Ectodermal cell (in vitro differentiated cells): ENCODE results near the gene HS3ST2.

ENCODE experiments used
- H3K27ac ChIP-seq: 2 replicates; pipeline ENCODE4 v1.7.0; 2013; ENCODE audit warnings: mild to moderate bottlenecking, low read depth, low read length; ENCODE audit not compliant: insufficient read depth, poor library complexity, severe bottlenecking
- H3K27me3 ChIP-seq: 2 replicates; pipeline ENCODE4 v1.7.0; 2013; ENCODE audit warnings: mild to moderate bottlenecking, low read length; ENCODE audit not compliant: insufficient read depth, control insufficient read depth, poor library complexity, severe bottlenecking
- H3K36me3 ChIP-seq: one replicate; pipeline ENCODE4 v1.7.0; 2013; ENCODE audit warnings: low read length; ENCODE audit not compliant: control insufficient read depth, insufficient read depth
- H3K4me1 ChIP-seq: one replicate; pipeline ENCODE4 v1.7.0; 2013; ENCODE audit warnings: low read length; ENCODE audit not compliant: control insufficient read depth, insufficient read depth
- H3K4me3 ChIP-seq: 2 replicates; pipeline ENCODE4 v1.7.0; 2013; ENCODE audit warnings: low read depth, low read length, control low read depth; ENCODE audit not compliant: insufficient read depth
- H3K9me3 ChIP-seq: 2 replicates; pipeline ENCODE4 v1.7.0; 2013; ENCODE audit warnings: mild to moderate bottlenecking, low read length, moderate library complexity; ENCODE audit not compliant: control insufficient read depth
- WGBS, 2 experiments: methylation state at CpG; one replicate each; pipeline ENCODE4 v1.1.7; 2013; ENCODE audit warnings: missing lambda C conversion rate in 2 of 2; 5-methylcytosine and 5-hydroxymethylcytosine counted together

HS3ST2 gene

GRCh38 chr16:22847100-22847499, 33.1 kb downstream of the HS3ST2 start:
- H3K4me1 ChIP-seq: no peaks in the 10 kb centered on the region
- WGBS, 2 experiments: 82 to 90% methylated on average over 3 of the region's 3 CpGs

GRCh38 chr16:22847690-22848089, 33.7 kb downstream of the HS3ST2 start:
- no peaks in the 10 kb centered on the region for H3K9me3 ChIP-seq
- H3K27me3 ChIP-seq: no peaks in the 10 kb centered on the region
- H3K27ac ChIP-seq: no peak overlapping the region
- no peaks in the 10 kb centered on the region for H3K4me1 ChIP-seq
- no peak overlapping the region for H3K4me3 ChIP-seq
- H3K36me3 ChIP-seq: no peaks in the 10 kb centered on the region
- WGBS, 2 experiments: 95 to 97% methylated on average over 2 of the region's 2 CpGs

More at GRCh38 chr16:22847100-22847499, 33.1 kb downstream of the HS3ST2 start:
- Histone ChIP-seq H3K27me3 (no peaks in the 10 kb centered on the region), H3K4me3 (no peak overlapping the region), H3K36me3 (no peaks in the 10 kb centered on the region), H3K9me3 (no peaks in the 10 kb centered on the region), H3K27ac (no peak overlapping the region)

DNA sequence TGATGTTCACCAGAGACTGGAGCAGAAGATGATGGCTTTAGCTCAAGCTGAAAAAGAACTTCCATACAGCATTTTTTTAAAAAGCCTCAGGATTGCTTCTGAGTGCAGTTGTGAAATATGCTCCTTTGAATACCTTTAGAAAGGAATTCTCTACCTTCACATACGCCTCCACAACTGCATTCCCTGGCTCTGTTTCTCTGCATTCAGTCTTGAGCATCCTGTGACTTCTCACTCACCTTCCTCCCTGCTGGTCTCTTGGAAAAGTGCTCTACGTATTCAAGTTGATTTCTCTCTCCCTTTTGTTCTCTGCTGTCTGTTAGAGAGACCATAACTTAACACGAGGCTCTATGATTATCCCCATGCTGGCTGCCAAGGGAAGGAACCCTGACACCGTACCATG, 34.5 kb downstream of the HS3ST2 start:
- Histone ChIP-seq H3K9me3 (no peaks in the 10 kb centered on the region), H3K4me1 (no peaks in the 10 kb centered on the region), H3K27ac (no peak overlapping the region), H3K27me3 (no peaks in the 10 kb centered on the region), H3K36me3 (no peaks in the 10 kb centered on the region), H3K4me3 (no peak overlapping the region)
- 59 to 65% methylated on average over 4 of the region's 4 CpGs for WGBS, 2 experiments

DNA sequence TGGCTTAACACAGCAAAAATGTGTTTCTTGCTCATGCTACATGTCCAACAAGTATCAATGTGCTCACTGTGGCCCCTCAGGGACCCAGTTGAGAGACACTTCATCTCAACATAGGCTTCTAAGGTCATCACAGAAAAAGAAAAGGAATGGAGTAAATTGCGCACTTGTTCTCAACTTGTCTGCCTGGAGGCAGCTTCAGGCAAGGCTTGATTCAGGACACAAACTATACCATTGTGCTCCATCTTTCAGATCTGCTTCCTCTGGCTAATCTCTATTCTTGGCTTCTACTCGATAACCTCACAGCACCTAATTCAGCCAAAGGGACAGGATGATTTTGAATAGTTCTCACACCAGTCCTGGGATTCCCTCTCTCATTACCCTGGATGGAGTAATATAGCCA, 35.6 kb downstream of the HS3ST2 start:
- no peaks in the 10 kb centered on the region for H3K27me3 ChIP-seq
- no peaks in the 10 kb centered on the region for H3K36me3 ChIP-seq
- H3K4me3 ChIP-seq: no peak overlapping the region
- WGBS, 2 experiments: 86 to 97% methylated on average over 2 of the region's 2 CpGs
- no peak overlapping the region for H3K27ac ChIP-seq
- no peaks in the 10 kb centered on the region for H3K9me3 ChIP-seq
- H3K4me1 ChIP-seq: no peaks in the 10 kb centered on the region

- Histone ChIP-seq H3K36me3 (no peaks in the 10 kb centered on the region), H3K4me3 (no peak overlapping the region), H3K27me3 (no peaks in the 10 kb centered on the region), H3K9me3 (no peaks in the 10 kb centered on the region), H3K4me1 (no peaks in the 10 kb centered on the region), H3K27ac (no peak overlapping the region)
- 83 to 91% methylated on average over 2 of the region's 2 CpGs for WGBS, 2 experiments
These were observed 41.3 kb downstream of the HS3ST2 start for GRCh38 chr16:22855231-22855630.

GRCh38 chr16:22857296-22858025, 43.5 kb downstream of the HS3ST2 start:
- WGBS, 2 experiments: 93 to 95% methylated on average over 9 to 12 of the region's 12 CpGs
- H3K36me3 ChIP-seq: no peaks in the 10 kb centered on the region
- no peaks in the 10 kb centered on the region for H3K9me3 ChIP-seq
- no peak overlapping the region for H3K27ac ChIP-seq
- H3K27me3 ChIP-seq: no peaks in the 10 kb centered on the region
- H3K4me1 ChIP-seq: no peaks in the 10 kb centered on the region
- H3K4me3 ChIP-seq: no peak overlapping the region

GRCh38 chr16:22859925-22860324, 46.0 kb downstream of the HS3ST2 start:
- Histone ChIP-seq H3K9me3 (no peaks in the 10 kb centered on the region), H3K4me3 (no peak overlapping the region), H3K36me3 (no peaks in the 10 kb centered on the region), H3K4me1 (no peaks in the 10 kb centered on the region), H3K27ac (no peak overlapping the region), H3K27me3 (no peaks in the 10 kb centered on the region)
- WGBS, 2 experiments: 46 to 70% methylated on average over 4 of the region's 4 CpGs

DNA sequence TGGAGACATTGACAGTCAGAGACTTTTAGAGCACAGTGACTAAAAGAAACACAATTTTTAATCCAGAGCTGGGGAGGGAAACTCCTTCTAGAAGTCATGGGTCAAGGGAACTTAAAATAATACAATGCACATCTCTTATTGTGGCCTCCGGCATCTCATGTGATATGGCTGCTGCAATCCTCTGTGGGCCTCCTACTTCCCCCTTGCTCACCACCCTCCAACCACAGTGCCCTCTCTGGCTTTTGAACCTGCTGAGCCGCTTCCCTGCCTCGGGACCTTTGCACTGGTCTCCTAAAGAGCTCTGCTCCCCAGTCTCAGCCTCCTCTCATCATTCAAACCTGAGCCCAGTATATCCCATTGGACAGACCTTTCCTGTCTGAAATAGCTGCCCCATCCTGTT, 47.6 kb downstream of the HS3ST2 start:
- Histone ChIP-seq H3K9me3 (no peaks in the 10 kb centered on the region), H3K27me3 (no peaks in the 10 kb centered on the region), H3K36me3 (no peaks in the 10 kb centered on the region), H3K4me1 (no peaks in the 10 kb centered on the region), H3K27ac (no peak overlapping the region), H3K4me3 (no peak overlapping the region)
- WGBS, 2 experiments: 91 to 92% methylated on average over 3 of the region's 3 CpGs

GRCh38 chr16:22862046-22862445, 48.1 kb downstream of the HS3ST2 start:
- H3K27ac ChIP-seq: no peak overlapping the region
- no peak overlapping the region for H3K4me3 ChIP-seq
- no peaks in the 10 kb centered on the region for H3K36me3 ChIP-seq
- H3K27me3 ChIP-seq: no peaks in the 10 kb centered on the region
- no peaks in the 10 kb centered on the region for H3K9me3 ChIP-seq
- H3K4me1 ChIP-seq: no peaks in the 10 kb centered on the region

- Histone ChIP-seq H3K4me3 (no peak overlapping the region), H3K27ac (no peak overlapping the region)
These were observed 50.4 kb downstream of the HS3ST2 start for GRCh38 chr16:22864375-22864774.

More at GRCh38 chr16:22864375-22864774, 50.4 kb downstream of the HS3ST2 start:
- Histone ChIP-seq H3K9me3 (no peaks in the 10 kb centered on the region), H3K36me3 (no peaks in the 10 kb centered on the region), H3K27me3 (no peaks in the 10 kb centered on the region), H3K4me1 (no peaks in the 10 kb centered on the region)
